Sigmoid colon (tissue), 7 donors: ENCODE data around the gene MOBP. TPM values are rescaled to one million over a fixed set of nuclear protein-coding genes. Genes with fewer than 3 reads are reported as not detected.

Source experiments
- DNase-seq: peaks from one replicate; pipeline ENCODE4 v3.0.0-alpha.2; 2019
- H3K27ac ChIP-seq, 4 donors: fragments of 200-600 bp; sonication (generic); one replicate each; pipeline ENCODE4 v1.5.1; 2016 to 2019; ENCODE audit warnings: mild to moderate bottlenecking in 1 of 4
- H3K27me3 ChIP-seq, 3 donors: fragments of 200-600 bp; sonication (generic); one replicate each; pipeline ENCODE4 v1.5.1; 2019; ENCODE audit warnings: mild to moderate bottlenecking in 1 of 3
- H3K36me3 ChIP-seq, 4 donors: fragments of 200-600 bp; sonication (generic); one replicate each; pipeline ENCODE4 v1.5.1; 2016 to 2019
- H3K4me1 ChIP-seq, 4 donors: fragments of 200-600 bp; sonication (generic); one replicate each; pipeline ENCODE4 v1.5.1; 2017 to 2019
- H3K4me3 ChIP-seq, 4 donors: fragments of 200-600 bp; sonication (generic); one replicate each; pipeline ENCODE4 v1.5.1; 2017 to 2019; ENCODE audit warnings: mild to moderate bottlenecking in 2 of 4, moderate library complexity in 1 of 4
- H3K9me3 ChIP-seq, 4 donors: fragments of 200-600 bp in 3 of 4; sonication (generic) in 3 of 4; one replicate each; pipeline versions ENCODE4 v1.5.1 to v1.6.1; 2013 to 2019
- EP300 ChIP-seq, 4 donors: sonication (generic); formaldehyde crosslinking; IDR thresholded peaks; one replicate each; pipeline ENCODE4 v1.6.1; 2017; ENCODE audit warnings: antibody characterized with exemption in 4 of 4
- POLR2A ChIP-seq, 2 donors: fragments of 450-650 bp; IDR thresholded peaks; one replicate each; pipeline ENCODE4 v1.6.1; 2016; ENCODE audit warnings: antibody characterized with exemption in 2 of 2, mild to moderate bottlenecking in 2 of 2, moderate library complexity in 2 of 2
- POLR2AphosphoS5 ChIP-seq, 4 donors: sonication (generic); formaldehyde crosslinking; IDR thresholded peaks; one replicate each; pipeline ENCODE4 v1.6.1; 2017; ENCODE audit warnings: antibody characterized with exemption in 4 of 4
- WGBS, 2 donors: extraction: QIAGEN DNeasy Blood & Tissue Kit; methylation state at CpG; one replicate each; pipeline ENCODE4 v1.1.7; 2013; 5-methylcytosine and 5-hydroxymethylcytosine counted together
- intact Hi-C: fragments of 100-400 bp; cut with DNase I; formaldehyde crosslinking; loops from one replicate; pipeline ENCODE4 v1.15.1; 2023
- polyA plus RNA-seq, 3 donors: library from polyadenylated mRNA; stranded (reverse); fragments of 200-250 nt; gene quantifications; one replicate each; pipeline ENCODE4 v1.2.3, GENCODE V29; 2013
- total RNA-seq, 4 donors: library from RNA; depleted of rRNA; stranded (reverse); fragments of >200 nt; gene quantifications; one replicate each; pipeline ENCODE4 v1.1.0, GENCODE V29; 2016
- TF ChIP-seq, protein P1 (sequence below), 4 experiments: fragments of 450-650 bp in 3 of 4; fragments of 200-600 bp in 1 of 4; IDR thresholded peaks; one replicate each; pipeline ENCODE4 v1.5.1; 2016 to 2019; ENCODE audit warnings: antibody characterized with exemption in 4 of 4, mild to moderate bottlenecking in 3 of 4, moderate library complexity in 2 of 4
- donor health status: healthy with polysubstance abuse.
- donor health status: Bipolar disorder and iron deficiency.
- donor health status: healthy.

Gene MOBP
- total and polyA plus RNA-seq, 7 donors = 0.60 TPM; not detected in 6

DNA sequence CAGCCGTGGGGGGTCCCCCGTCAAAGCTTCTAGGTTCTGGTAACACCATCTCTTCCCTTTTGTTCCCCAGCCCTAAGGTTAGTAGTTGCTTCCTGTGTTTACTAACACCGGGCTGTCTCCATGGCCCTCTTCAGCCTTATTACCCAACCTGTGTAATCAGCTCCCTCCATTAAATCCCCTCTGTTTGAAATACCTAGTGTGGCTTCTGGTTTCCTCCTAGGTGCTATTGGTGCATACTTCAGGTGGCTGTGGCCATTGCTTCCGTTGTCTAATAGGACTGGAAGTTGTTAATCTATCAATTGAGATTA is 35.3 kb downstream of the MOBP start:
- H3K36me3 ChIP-seq = no peaks in the 10 kb centered on the region
- TF ChIP-seq POLR2A (IDR thresholded peaks at IDR 0.05) = no peak
- TF ChIP-seq, protein P1, sequence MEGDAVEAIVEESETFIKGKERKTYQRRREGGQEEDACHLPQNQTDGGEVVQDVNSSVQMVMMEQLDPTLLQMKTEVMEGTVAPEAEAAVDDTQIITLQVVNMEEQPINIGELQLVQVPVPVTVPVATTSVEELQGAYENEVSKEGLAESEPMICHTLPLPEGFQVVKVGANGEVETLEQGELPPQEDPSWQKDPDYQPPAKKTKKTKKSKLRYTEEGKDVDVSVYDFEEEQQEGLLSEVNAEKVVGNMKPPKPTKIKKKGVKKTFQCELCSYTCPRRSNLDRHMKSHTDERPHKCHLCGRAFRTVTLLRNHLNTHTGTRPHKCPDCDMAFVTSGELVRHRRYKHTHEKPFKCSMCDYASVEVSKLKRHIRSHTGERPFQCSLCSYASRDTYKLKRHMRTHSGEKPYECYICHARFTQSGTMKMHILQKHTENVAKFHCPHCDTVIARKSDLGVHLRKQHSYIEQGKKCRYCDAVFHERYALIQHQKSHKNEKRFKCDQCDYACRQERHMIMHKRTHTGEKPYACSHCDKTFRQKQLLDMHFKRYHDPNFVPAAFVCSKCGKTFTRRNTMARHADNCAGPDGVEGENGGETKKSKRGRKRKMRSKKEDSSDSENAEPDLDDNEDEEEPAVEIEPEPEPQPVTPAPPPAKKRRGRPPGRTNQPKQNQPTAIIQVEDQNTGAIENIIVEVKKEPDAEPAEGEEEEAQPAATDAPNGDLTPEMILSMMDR (IDR thresholded peaks at IDR 0.05) = no peak
- TF ChIP-seq POLR2AphosphoS5 (IDR thresholded peaks at IDR 0.05) = no peak
- no peaks in the 10 kb centered on the region for H3K9me3 ChIP-seq
- peaks cover 0 to 5% (median 0%) of the 10 kb centered on the region in 4 donors for H3K4me1 ChIP-seq
- 52 to 55% methylated on average over 4 of the region's 4 CpGs for WGBS, 2 donors
- H3K27ac ChIP-seq = no peak overlapping the region
- intact Hi-C loops = no loop called here
- H3K4me3 ChIP-seq = no peak overlapping the region
- H3K27me3 ChIP-seq = peaks cover 12 to 41% (median 22%) of the 10 kb centered on the region in 3 donors
- DNase-seq = no peak

DNA sequence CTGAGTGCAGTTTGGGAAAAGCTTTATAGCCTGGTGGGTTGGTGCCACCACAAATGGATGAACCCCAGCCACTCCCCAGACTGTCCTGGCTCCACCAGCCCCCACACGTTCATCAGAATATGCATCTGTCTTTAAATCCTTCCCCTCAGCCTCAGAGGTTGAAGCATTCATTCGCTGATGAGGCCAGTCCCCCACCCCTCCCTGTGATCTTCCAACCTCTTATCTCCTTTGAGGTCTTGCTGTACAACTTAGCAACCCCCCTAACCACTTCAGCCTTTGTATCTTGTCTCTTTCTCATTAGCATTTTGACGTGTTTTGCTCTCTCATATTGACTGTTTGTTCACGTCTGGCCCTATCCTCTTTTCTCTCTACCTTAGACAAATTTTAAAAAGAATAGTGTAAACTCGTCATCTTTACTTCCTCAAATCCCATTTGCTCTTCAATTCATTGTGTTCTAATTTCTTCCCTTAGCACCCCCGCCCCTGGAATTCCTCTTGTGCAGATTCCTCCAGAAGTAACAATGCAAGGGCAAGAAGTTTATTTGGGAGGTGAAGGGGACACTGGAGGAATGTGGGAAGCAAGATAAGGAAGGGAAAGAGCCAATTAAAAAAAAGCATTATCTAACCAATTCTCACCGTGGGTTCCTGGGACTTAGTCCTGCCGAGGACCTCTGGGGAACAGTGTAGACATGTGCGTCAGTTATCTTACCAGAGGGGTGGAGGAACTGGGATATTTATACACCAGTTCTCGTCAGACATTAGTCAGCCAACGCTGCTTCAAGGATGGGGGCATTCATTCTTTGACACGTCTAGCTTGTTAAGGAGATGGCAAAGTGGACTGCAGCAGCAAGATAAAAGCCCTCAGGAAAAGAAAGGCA is 38.6 kb downstream of the MOBP start:
- intact Hi-C loops = no loop called here
- 72 to 83% methylated on average over 12 of the region's 12 CpGs for WGBS, 2 donors

DNA sequence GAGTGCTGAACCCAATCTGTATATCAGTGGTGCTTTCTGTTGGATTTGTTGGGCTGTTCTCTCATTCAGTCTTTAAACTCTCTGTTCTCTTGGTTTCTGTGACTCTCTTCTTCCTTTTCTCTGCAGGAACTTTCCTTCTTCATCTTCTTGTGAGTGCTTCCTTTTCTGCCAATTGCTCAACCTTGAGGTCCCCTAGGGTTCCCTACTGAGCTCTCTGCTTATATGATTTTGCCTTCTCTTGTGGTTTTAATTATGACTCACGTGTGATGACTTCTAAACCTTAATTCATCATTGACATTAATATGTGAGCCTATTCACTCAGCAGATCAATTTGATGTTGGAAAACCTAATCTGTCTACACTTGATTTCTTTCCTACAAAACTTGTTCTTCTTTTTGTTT is 39.4 kb downstream of the MOBP start:
- Histone ChIP-seq H3K9me3 (no peaks in the 10 kb centered on the region), H3K27ac (no peak overlapping the region), H3K4me1 (peaks cover 0 to 5% (median 0%) of the 10 kb centered on the region in 4 donors), H3K27me3 (peaks cover 10 to 16% (median 13%) of the 10 kb centered on the region in 3 donors), H3K36me3 (no peaks in the 10 kb centered on the region), H3K4me3 (no peak overlapping the region)
- DNase-seq = no peak
- 59 to 78% methylated on average over 1 of the region's 1 CpG for WGBS, 2 donors
- intact Hi-C loops = no loop called here
- TF ChIP-seq POLR2AphosphoS5 (IDR thresholded peaks at IDR 0.05) (no peak), EP300 (IDR thresholded peaks at IDR 0.05) (no peak), POLR2A (IDR thresholded peaks at IDR 0.05) (no peak)
- TF ChIP-seq, protein P1 (IDR thresholded peaks at IDR 0.05) = no peak

More for the DNA sequence above, 38.6 kb downstream of the MOBP start:
- H3K4me1 ChIP-seq = peaks cover 0 to 5% (median 0%) of the 10 kb centered on the region in 4 donors
- H3K27ac ChIP-seq = no peak overlapping the region
- TF ChIP-seq POLR2A (IDR thresholded peaks at IDR 0.05) (no peak), EP300 (IDR thresholded peaks at IDR 0.05) (no peak), POLR2AphosphoS5 (IDR thresholded peaks at IDR 0.05) (no peak)
- TF ChIP-seq, protein P1 (IDR thresholded peaks at IDR 0.05) = no peak
- no peaks in the 10 kb centered on the region for H3K36me3 ChIP-seq
- H3K9me3 ChIP-seq = no peaks in the 10 kb centered on the region
- no peak overlapping the region for H3K4me3 ChIP-seq
- peaks cover 12 to 23% (median 16%) of the 10 kb centered on the region in 3 donors for H3K27me3 ChIP-seq
- DNase-seq = no peak

DNA sequence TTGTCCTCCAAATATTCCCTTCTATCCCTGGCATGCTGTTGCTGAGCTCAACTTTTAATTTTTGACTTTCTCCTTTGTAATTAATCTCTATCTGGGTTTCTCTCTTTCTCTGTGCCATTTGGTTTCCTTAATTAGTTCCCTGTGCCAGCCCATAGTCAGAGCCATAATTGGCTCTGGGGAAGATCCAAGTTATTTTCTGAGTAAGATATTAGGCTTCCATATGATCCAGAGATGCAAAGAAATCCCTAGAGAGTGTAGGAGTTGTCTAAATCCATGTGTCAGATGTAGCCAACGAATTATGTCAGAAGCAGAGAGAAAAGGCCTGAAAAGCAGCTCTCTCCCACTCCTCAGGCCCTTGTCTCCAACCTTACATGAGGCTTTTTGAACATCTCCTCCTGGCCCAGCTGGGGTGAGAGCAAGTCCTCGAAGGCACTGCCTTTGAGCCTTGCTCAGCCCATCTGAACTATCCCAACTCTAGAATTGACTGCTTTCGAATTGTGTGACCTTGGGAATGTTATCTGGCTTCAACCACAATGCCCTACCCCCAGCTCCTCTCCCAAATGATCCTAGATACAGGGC is 46.4 kb downstream of the MOBP start:
- DNase-seq = no peak
- TF ChIP-seq, protein P1 (IDR thresholded peaks at IDR 0.05) = no peak
- TF ChIP-seq POLR2A (IDR thresholded peaks at IDR 0.05) (no peak), EP300 (IDR thresholded peaks at IDR 0.05) (no peak), POLR2AphosphoS5 (IDR thresholded peaks at IDR 0.05) (no peak)
- H3K4me1 ChIP-seq = no peaks in the 10 kb centered on the region
- intact Hi-C loops = no loop called here
- no peaks in the 10 kb centered on the region for H3K9me3 ChIP-seq
- no peaks in the 10 kb centered on the region for H3K27me3 ChIP-seq
- no peak overlapping the region for H3K27ac ChIP-seq
- no peaks in the 10 kb centered on the region for H3K36me3 ChIP-seq
- no peak overlapping the region for H3K4me3 ChIP-seq
- WGBS, 2 donors = 78 to 86% methylated on average over 3 of the region's 3 CpGs
